ENCODE measurements around the gene PTBP3. TPM values are rescaled to one million over a fixed set of nuclear protein-coding genes. Genes with fewer than 3 reads are reported as not detected.

PTBP3 gene
- polyA plus RNA-seq, 4 donors: 80.3 to 110 (median 84.2) TPM

GRCh38 chr9:112173489-112174221 is 159.8 kb downstream of the PTBP3 start:
- DNase-seq (ENCODE audit: low read depth in 4 of 4, low spot score in 2 of 4): no peak

- no peak for DNase-seq (ENCODE audit: low read depth in 4 of 4, low spot score in 2 of 4)
Measured at GRCh38 chr9:112170968-112171367, 162.5 kb downstream of the PTBP3 start.

GRCh38 chr9:112170235-112170634 is 163.2 kb downstream of the PTBP3 start:
- no peak for DNase-seq (ENCODE audit: low read depth in 4 of 4, low spot score in 2 of 4)

GRCh38 chr9:112169368-112169767 is 164.1 kb downstream of the PTBP3 start:
- no peak for DNase-seq (ENCODE audit: low read depth in 4 of 4, low spot score in 2 of 4)

- DNase-seq (ENCODE audit: low read depth in 4 of 4, low spot score in 2 of 4): no peak
Measured at GRCh38 chr9:112168197-112168596, 165.2 kb downstream of the PTBP3 start.

Other genes with a start within 250 kb of the PTBP3 start
- gene SUSD1, start 158.3 kb downstream of the PTBP3 start, polyA plus RNA-seq (ENCODE audit: insufficient read length in 4 of 4): 10 to 100 TPM; 31.2 to 35.8 (median 34.1) TPM
- 100 to 1,000 TPM in 2 of 4 donors, 10 to 100 TPM in 2; 85.0 to 108 (median 98.7) TPM for gene HSDL2, start 46.5 kb upstream of the PTBP3 start, polyA plus RNA-seq (ENCODE audit: insufficient read length in 4 of 4)
- 10 to 100 TPM; 10.9 to 17.6 (median 13.8) TPM for gene KIAA1958, start 153.2 kb upstream of the PTBP3 start, polyA plus RNA-seq (ENCODE audit: insufficient read length in 4 of 4)